LNCaP clone FGC (cell line): ENCODE data around the gene TEKT1.

ENCODE experiments used
- DNase-seq: peaks from one replicate; pipeline ENCODE4 v3.0.0-alpha.2; 2011; ENCODE audit warnings: low read depth
- H3K4me3 ChIP-seq: 2 replicates; pipeline ENCODE4 v1.5.1; 2011; ENCODE audit warnings: mild to moderate bottlenecking, low read depth, low read length, control low read depth
- CTCF ChIP-seq: IDR thresholded peaks from 2 replicates; pipeline ENCODE4 v1.5.1; 2012; ENCODE audit warnings: mild to moderate bottlenecking; ENCODE audit not compliant: control insufficient read depth, insufficient read depth; ENCODE audit errors: extremely low read depth

Gene TEKT1

GRCh38 chr17:6756425-6757031, 75.0 kb downstream of the TEKT1 start:
- no peak overlapping the region for H3K4me3 ChIP-seq
- DNase-seq, result no peak

GRCh38 chr17:6755731-6756184, 75.8 kb downstream of the TEKT1 start, which contains the start of gene XAF1:
Gene XAF1, plus strand, starts transcription at chr17:6756046. Its CDS starts 33 bp downstream, at chr17:6756079.
- no peak for DNase-seq
- H3K4me3 ChIP-seq, result no peak within 1 kb of the TSS
- no peak for TF ChIP-seq CTCF

More at GRCh38 chr17:6756425-6757031, 75.0 kb downstream of the TEKT1 start:
- no peak for TF ChIP-seq CTCF

GRCh38 chr17:6755281-6755680, 76.2 kb downstream of the TEKT1 start:
- TF ChIP-seq CTCF, result no peak
- no peak for DNase-seq
- H3K4me3 ChIP-seq, result no peak overlapping the region

GRCh38 chr17:6753546-6753945, 78.0 kb downstream of the TEKT1 start:
- H3K4me3 ChIP-seq, result no peak overlapping the region
- no peak for TF ChIP-seq CTCF
- no peak for DNase-seq

- no peak overlapping the region for H3K4me3 ChIP-seq
- no peak for TF ChIP-seq CTCF
- no peak for DNase-seq
Measured at GRCh38 chr17:6753006-6753445, 78.5 kb downstream of the TEKT1 start.

GRCh38 chr17:6752068-6752909, 79.2 kb downstream of the TEKT1 start:
- no peak for DNase-seq
- no peak for TF ChIP-seq CTCF
- no peak overlapping the region for H3K4me3 ChIP-seq
